Gastroesophageal sphincter (tissue), 4 donors: ENCODE data around the gene ROPN1. TPM values are rescaled to one million over a fixed set of nuclear protein-coding genes. Genes with fewer than 3 reads are reported as not detected.
"Not testable (repeated sequence)": the region's sequence is repeated elsewhere in the genome, so short reads cannot be mapped to it uniquely, and the experiment has no call there.

ENCODE experiments used
- ATAC-seq: fragments of 150-250 bp; one replicate; pipeline ENCODE4 v1.9.1; 2016; ENCODE audit warnings: mild to moderate bottlenecking, moderate library complexity
- H3K27ac ChIP-seq, 4 donors: fragments of 200-600 bp; sonication (generic) in 3 of 4; 1 replicate in 3 of 4; 2 replicates in 1 of 4; pipeline ENCODE4 v1.5.1; 2016 to 2019
- H3K27me3 ChIP-seq: fragments of 200-600 bp; sonication (generic); one replicate; pipeline ENCODE4 v1.5.1; 2019
- H3K36me3 ChIP-seq, 2 donors: fragments of 200-600 bp; sonication (generic); one replicate each; pipeline ENCODE4 v1.5.1; 2019; ENCODE audit warnings: control low read depth in 1 of 2
- H3K4me1 ChIP-seq, 3 donors: fragments of 200-600 bp; sonication (generic); 1 replicate in 2 of 3; 2 replicates in 1 of 3; pipeline ENCODE4 v1.5.1; 2016 to 2019; ENCODE audit warnings: control low read depth in 2 of 3
- H3K4me3 ChIP-seq, 2 donors: fragments of 200-600 bp; sonication (generic); one replicate each; pipeline ENCODE4 v1.5.1; 2019; ENCODE audit warnings: mild to moderate bottlenecking in 1 of 2, moderate library complexity in 1 of 2
- H3K9me3 ChIP-seq, 3 donors: fragments of 200-600 bp; sonication (generic); one replicate each; pipeline ENCODE4 v1.5.1; 2017 to 2019; ENCODE audit warnings: control low read depth in 2 of 3
- EP300 ChIP-seq: sonication (generic); formaldehyde crosslinking; IDR thresholded peaks from one replicate; pipeline ENCODE4 v1.6.1; 2017; ENCODE audit warnings: antibody characterized with exemption, mild to moderate bottlenecking
- POLR2A ChIP-seq, 2 donors: fragments of 450-650 bp; IDR thresholded peaks; one replicate each; pipeline ENCODE4 v1.6.1; 2017; ENCODE audit warnings: antibody characterized with exemption in 2 of 2, mild to moderate bottlenecking in 2 of 2, moderate library complexity in 1 of 2
- POLR2AphosphoS5 ChIP-seq: sonication (generic); formaldehyde crosslinking; IDR thresholded peaks from one replicate; pipeline ENCODE4 v1.6.1; 2017; ENCODE audit warnings: antibody characterized with exemption
- WGBS, 2 donors: methylation state at CpG; one replicate each; pipeline ENCODE4 v1.1.5; 2018; ENCODE audit warnings: low coverage in 1 of 2; 5-methylcytosine and 5-hydroxymethylcytosine counted together
- total RNA-seq, 4 donors: library from RNA; depleted of rRNA; stranded (reverse); fragments of >200 nt; gene quantifications; one replicate each; pipeline ENCODE4 v1.1.0, GENCODE V29; 2016
- TF ChIP-seq, protein P1 (sequence below), 4 experiments: fragments of 200-600 bp in 2 of 4; fragments of 450-650 bp in 2 of 4; sonication (generic) in 1 of 4; IDR thresholded peaks; one replicate each; pipeline ENCODE4 v1.5.1; 2017 to 2019; ENCODE audit warnings: antibody characterized with exemption in 4 of 4, mild to moderate bottlenecking in 2 of 4, moderate library complexity in 2 of 4

Gene ROPN1
- total RNA-seq, 4 donors from 2014 or later = 0.93 TPM; not detected in 3

DNA sequence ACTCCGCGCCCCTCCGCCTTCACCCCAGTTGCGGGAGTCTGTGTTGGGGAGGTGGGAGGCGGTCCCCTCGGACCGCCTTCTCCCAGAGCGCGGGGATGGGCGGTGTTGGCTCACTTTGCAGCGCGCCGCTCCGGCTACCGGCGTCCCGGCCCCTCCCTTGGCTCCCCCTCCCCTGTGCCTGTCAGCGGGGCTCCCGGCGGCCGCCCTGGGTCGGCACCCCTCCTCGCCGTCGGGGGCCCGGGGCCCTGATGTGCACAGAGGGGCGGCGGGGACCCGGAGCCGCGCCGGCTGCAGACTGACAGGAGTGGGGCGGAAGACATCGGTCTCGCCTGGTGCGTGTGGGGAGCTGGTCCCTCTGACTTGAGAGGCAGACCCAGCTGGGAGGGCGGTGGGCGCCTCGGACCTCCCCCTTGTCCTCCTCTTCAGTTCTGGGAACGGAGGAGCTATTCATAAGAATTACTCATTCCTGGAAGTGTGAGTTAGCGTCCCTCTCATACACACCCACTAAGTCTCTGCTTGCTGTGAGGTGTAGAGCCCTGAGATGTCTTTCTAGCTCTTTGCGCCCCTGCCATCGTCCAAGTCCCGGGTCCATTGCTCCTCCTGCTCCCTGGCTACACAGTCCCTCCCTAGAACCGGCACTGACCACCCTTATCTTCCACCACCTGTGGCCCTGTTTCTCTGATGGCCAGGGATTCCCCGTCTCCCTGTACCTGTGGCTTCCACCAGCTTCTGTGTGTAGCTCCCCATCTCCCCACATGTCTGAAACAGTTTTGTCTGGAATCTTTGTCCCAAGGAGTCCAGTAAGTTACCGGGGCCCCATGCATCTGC is 42.3 kb upstream of the ROPN1 start:
- Histone ChIP-seq H3K36me3 (no peaks in the 10 kb centered on the region), H3K4me1 (peaks cover 0 to 33% (median 0%) of the 10 kb centered on the region in 3 donors), H3K9me3 (no peaks in the 10 kb centered on the region), H3K27me3 (peaks cover 16% of the 10 kb centered on the region), H3K27ac (peak overlapping the region in 3 of 4 donors; percentile 86 to 91 (median 88)), H3K4me3 (peak overlapping the region; percentile 55 to 92)
- peak; percentile 64 for TF ChIP-seq POLR2AphosphoS5
- TF ChIP-seq, protein P1, sequence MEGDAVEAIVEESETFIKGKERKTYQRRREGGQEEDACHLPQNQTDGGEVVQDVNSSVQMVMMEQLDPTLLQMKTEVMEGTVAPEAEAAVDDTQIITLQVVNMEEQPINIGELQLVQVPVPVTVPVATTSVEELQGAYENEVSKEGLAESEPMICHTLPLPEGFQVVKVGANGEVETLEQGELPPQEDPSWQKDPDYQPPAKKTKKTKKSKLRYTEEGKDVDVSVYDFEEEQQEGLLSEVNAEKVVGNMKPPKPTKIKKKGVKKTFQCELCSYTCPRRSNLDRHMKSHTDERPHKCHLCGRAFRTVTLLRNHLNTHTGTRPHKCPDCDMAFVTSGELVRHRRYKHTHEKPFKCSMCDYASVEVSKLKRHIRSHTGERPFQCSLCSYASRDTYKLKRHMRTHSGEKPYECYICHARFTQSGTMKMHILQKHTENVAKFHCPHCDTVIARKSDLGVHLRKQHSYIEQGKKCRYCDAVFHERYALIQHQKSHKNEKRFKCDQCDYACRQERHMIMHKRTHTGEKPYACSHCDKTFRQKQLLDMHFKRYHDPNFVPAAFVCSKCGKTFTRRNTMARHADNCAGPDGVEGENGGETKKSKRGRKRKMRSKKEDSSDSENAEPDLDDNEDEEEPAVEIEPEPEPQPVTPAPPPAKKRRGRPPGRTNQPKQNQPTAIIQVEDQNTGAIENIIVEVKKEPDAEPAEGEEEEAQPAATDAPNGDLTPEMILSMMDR (IDR thresholded peaks at IDR 0.05) = no peak
- WGBS, 2 donors = 40% methylated on average over 3 of the region's 47 CpGs; no CpG with 5 or more reads in 1 of the 2 donors
- ATAC-seq = no peak

DNA sequence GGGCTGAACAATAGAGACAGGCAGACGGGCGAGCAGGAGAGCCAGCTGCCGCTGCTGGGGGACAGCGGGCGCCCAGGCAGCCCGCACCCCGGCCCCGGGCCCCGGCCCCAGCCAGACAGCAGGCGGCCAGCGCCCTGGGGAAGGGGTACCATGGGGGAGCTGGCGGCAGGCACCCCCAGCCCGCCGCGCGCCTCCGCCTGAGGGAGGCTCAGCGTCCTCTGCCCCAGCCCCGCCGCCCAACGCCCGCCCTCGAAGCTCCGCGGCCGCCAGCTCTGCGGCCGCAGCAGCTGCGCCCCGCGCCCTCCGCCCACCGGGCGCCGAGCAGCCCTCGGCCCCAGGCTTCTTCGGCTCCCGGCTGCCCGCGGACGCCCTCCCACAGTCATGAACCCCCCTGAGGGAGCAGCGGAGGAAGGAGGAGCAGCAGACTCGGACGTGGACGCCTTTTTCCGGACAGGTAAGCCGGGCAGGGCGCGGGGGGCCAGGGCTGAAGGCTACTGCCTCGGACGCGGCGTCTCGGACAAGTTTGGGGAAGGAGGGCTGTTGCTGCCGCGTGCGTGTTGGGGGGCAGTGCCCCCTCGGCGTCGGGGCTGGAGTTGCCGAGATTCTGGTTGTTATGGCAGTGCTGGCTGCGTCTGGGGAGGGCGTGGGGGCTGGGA is 41.6 kb upstream of the ROPN1 start, which contains the start of gene KALRN:
Gene KALRN (plus strand): TSS at position 10 of the 656 bp plus-strand sequence.
- WGBS, 2 donors = 0% methylated on average over 6 to 16 of the region's 63 CpGs
- Histone ChIP-seq H3K9me3 (no peaks in the 10 kb centered on the region), H3K27ac (peak within 1 kb of the TSS; percentile 35 to 91 (median 87)), H3K4me1 (peaks cover 0 to 33% (median 0%) of the 10 kb centered on the region in 3 donors), H3K36me3 (no peaks in the 10 kb centered on the region), H3K27me3 (peaks cover 16% of the 10 kb centered on the region), H3K4me3 (peak within 1 kb of the TSS; percentile 55 to 92)
- TF ChIP-seq, protein P1 (IDR thresholded peaks at IDR 0.05) = peak in 1 of 4 experiments; percentile 5
- TF ChIP-seq POLR2A (IDR thresholded peaks at IDR 0.05) = peak; percentile 22 to 26
- TF ChIP-seq POLR2AphosphoS5 = no peak
- TF ChIP-seq EP300 = no peak
- peak; percentile 29 for ATAC-seq

DNA sequence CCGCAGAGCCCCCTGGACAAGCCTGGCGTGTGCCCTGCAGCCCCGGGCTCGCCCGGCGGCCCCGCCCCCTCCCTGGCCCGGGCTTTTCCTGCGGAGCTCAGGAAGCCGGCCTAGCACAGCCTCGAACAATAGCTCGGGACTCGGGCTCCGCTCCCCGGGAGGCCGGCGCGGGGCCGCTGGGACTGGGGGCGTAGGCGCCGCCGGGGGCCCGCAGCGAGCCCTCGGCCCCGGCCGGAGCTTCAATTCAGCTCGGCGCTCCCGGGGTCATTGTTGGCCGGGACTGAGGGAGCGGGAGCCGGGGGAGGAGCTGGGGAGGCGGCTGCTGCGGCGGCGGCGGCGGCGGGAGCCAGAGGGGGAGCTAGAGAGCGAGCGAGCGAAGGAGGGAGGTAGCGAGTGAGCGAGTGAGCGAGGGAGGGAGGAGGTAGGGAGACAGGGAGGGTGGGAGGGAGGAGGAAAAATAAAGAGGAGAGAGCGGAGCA is 41.0 kb upstream of the ROPN1 start:
- WGBS, 2 donors = 0% methylated on average over 6 of the region's 48 CpGs; no CpG with 5 or more reads in 1 of the 2 donors
- peak overlapping the region; percentile 35 to 91 (median 87) for H3K27ac ChIP-seq
- H3K36me3 ChIP-seq = no peaks in the 10 kb centered on the region
- TF ChIP-seq POLR2AphosphoS5 = peak; percentile 47
- TF ChIP-seq, protein P1 (IDR thresholded peaks at IDR 0.05) = peak; percentile 73 to 91 (median 80)
- TF ChIP-seq EP300 = no peak
- peak in 1 of 2 donors; percentile 30 for TF ChIP-seq POLR2A (IDR thresholded peaks at IDR 0.05)
- H3K4me3 ChIP-seq = peak overlapping the region; percentile 55 to 92
- peaks cover 16% of the 10 kb centered on the region for H3K27me3 ChIP-seq
- ATAC-seq = peak; percentile 96
- H3K4me1 ChIP-seq = peaks cover 0 to 33% (median 0%) of the 10 kb centered on the region in 3 donors
- H3K9me3 ChIP-seq = no peaks in the 10 kb centered on the region

DNA sequence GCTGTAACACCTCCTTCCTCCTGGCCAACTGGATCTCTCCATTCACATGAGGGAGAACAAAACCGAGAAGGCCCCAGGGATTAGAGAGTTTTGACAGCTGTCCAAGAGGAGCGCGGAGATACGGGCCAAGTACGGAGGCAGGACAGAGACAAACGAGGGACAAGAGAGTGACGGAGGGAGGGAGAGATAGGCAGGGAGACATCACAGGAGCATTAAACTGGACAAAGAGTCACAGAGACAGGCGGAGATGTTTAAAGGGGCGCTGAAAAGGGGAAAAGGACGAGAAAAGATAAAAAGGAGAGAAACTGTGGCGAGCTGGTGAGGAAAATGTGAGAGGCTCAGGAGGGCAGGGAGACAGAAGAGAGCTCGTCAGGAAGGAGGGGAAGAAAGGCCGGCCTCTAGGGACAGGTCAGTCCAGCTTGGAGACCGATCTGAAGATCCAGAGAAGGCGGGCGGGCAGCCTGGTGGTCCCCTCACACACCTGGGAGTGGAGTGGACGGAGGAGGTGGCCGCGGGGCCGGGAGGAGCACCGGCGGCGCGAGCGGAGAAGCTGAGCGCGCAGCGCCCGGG is 40.5 kb upstream of the ROPN1 start:
- Histone ChIP-seq H3K36me3 (no peaks in the 10 kb centered on the region), H3K27me3 (peaks cover 16% of the 10 kb centered on the region), H3K9me3 (no peaks in the 10 kb centered on the region), H3K4me1 (peaks cover 0 to 33% (median 0%) of the 10 kb centered on the region in 3 donors), H3K27ac (peak overlapping the region; percentile 35 to 91 (median 87)), H3K4me3 (peak overlapping the region; percentile 55 to 92)
- WGBS, 2 donors = 9 to 15% methylated on average over 11 to 17 of the region's 29 CpGs
- ATAC-seq = peak; percentile 2
- TF ChIP-seq POLR2A (IDR thresholded peaks at IDR 0.05) = no peak
- TF ChIP-seq EP300 = no peak
- peak; percentile 55 for TF ChIP-seq POLR2AphosphoS5

DNA sequence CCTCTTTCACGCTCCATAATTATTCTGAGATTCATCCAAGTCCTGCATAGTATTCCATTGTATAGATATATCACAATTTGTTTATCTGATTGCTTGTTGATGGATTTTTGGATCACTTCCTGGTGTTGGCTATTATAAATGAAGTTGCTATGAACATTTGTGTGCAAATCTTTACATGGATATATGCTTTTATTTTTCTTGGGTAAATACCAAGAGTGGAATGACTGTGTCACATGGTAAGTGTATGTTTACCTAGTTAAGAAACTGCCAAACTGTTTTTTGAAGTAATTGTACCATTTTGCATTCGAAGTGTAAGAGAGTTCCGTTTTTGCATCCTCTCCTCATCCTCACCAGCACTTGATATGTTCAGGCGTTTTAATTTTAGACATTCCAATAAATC is 34.6 kb upstream of the ROPN1 start:
- no peak overlapping the region for H3K27ac ChIP-seq
- WGBS, 2 donors = 60 to 64% methylated on average over 4 of the region's 4 CpGs
- no peak for ATAC-seq
- no peaks in the 10 kb centered on the region for H3K27me3 ChIP-seq
- no peaks in the 10 kb centered on the region for H3K4me1 ChIP-seq
- H3K4me3 ChIP-seq = no peak overlapping the region
- H3K9me3 ChIP-seq = no peaks in the 10 kb centered on the region
- TF ChIP-seq, protein P1 (IDR thresholded peaks at IDR 0.05) = no peak
- TF ChIP-seq POLR2AphosphoS5 = no peak
- TF ChIP-seq EP300 = no peak
- TF ChIP-seq POLR2A (IDR thresholded peaks at IDR 0.05) = no peak
- H3K36me3 ChIP-seq = no peaks in the 10 kb centered on the region

DNA sequence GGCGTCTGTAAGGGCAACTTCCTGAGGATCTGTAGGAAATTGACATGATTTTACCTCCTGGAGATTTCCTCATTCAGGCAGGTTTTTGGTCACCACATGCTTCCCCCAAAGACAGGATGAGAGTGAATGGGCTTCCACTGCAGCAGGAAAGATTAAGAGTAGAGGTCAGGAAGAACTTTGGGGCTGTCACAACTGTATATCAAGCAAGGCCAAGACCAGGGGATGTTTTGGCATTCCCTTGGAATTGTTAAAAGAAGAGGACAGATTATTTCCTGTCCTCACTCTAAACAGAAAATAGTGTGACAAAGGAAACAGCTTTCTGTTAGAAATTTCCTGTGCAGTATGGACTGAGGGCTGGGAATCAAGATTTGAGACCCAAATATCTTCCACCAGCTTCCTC is 31.6 kb upstream of the ROPN1 start:
- not testable (repeated sequence) for H3K36me3 ChIP-seq, H3K4me3 ChIP-seq, H3K4me1 ChIP-seq, H3K9me3 ChIP-seq, H3K27ac ChIP-seq, ATAC-seq, H3K27me3 ChIP-seq
- 43 to 88% methylated on average over 1 of the region's 1 CpG for WGBS, 2 donors
